Mesenchymal stem cell (in vitro differentiated cells and primary cell): ENCODE measurements around the gene ELMO1.

Experiments used
- DNase-seq: peaks from one replicate; pipeline ENCODE4 v3.0.0-alpha.2; 2013
- H2AFZ ChIP-seq: one replicate; pipeline ENCODE4 v1.6.1; 2013; ENCODE audit warnings: low read depth, mild to moderate bottlenecking, control low read depth, inconsistent platforms, low read length, moderate library complexity
- H2AK5ac ChIP-seq: 2 replicates; pipeline ENCODE4 v1.6.1; 2013; ENCODE audit warnings: low read length, moderate library complexity, mild to moderate bottlenecking, inconsistent platforms; ENCODE audit not compliant: severe bottlenecking
- H2BK120ac ChIP-seq: one replicate; pipeline ENCODE4 v1.6.1; 2013; ENCODE audit warnings: low read depth, mild to moderate bottlenecking, inconsistent platforms, low read length, moderate library complexity
- H2BK12ac ChIP-seq, 2 experiments: one replicate each; pipeline ENCODE4 v1.6.1; 2013; ENCODE audit warnings: inconsistent platforms in 2 of 2, low read length in 2 of 2, mild to moderate bottlenecking in 2 of 2, moderate library complexity in 2 of 2, control low read depth in 1 of 2
- H2BK15ac ChIP-seq: one replicate; pipeline ENCODE4 v1.6.1; 2013; ENCODE audit warnings: mild to moderate bottlenecking, low read depth, inconsistent platforms; ENCODE audit not compliant: poor library complexity, severe bottlenecking
- H2BK5ac ChIP-seq: 2 replicates; pipeline ENCODE4 v1.6.1; 2013; ENCODE audit warnings: low read depth, mild to moderate bottlenecking, low read length, control low read depth, inconsistent platforms; ENCODE audit not compliant: poor library complexity, severe bottlenecking
- H3K14ac ChIP-seq, 2 experiments: one replicate each; pipeline ENCODE4 v1.6.1; 2013; ENCODE audit warnings: inconsistent platforms in 2 of 2, low read length in 2 of 2, control low read depth in 1 of 2, mild to moderate bottlenecking in 1 of 2, moderate library complexity in 1 of 2
- H3K18ac ChIP-seq, 2 experiments: one replicate each; pipeline ENCODE4 v1.6.1; 2013; ENCODE audit warnings: inconsistent platforms in 2 of 2, low read length in 2 of 2, control low read depth in 1 of 2, low read depth in 1 of 2, mild to moderate bottlenecking in 1 of 2
- H3K23ac ChIP-seq, 2 experiments: one replicate each; pipeline ENCODE4 v1.6.1; 2013; ENCODE audit warnings: inconsistent platforms in 2 of 2, low read length in 2 of 2, mild to moderate bottlenecking in 2 of 2, moderate library complexity in 2 of 2, control low read depth in 1 of 2
- H3K27ac ChIP-seq: 2 replicates; pipeline ENCODE4 v1.5.1; 2013; ENCODE audit warnings: mild to moderate bottlenecking, moderate library complexity, low read length, control low read depth, inconsistent platforms; ENCODE audit not compliant: poor library complexity, severe bottlenecking
- H3K27me3 ChIP-seq, 2 experiments: 2 replicates each; pipeline versions ENCODE4 v1.6.1 to v1.7.0; 2013; ENCODE audit warnings: low read length in 2 of 2, mild to moderate bottlenecking in 2 of 2, moderate library complexity in 2 of 2, control low read depth in 1 of 2, inconsistent platforms in 1 of 2; ENCODE audit not compliant: control insufficient read depth in 1 of 2, insufficient read depth in 1 of 2
- H3K36me3 ChIP-seq, 2 experiments: 2 replicates each; pipeline versions ENCODE4 v1.6.1 to v1.7.0; 2013; ENCODE audit warnings: low read length in 2 of 2, control low read depth in 1 of 2, inconsistent platforms in 1 of 2, low read depth in 1 of 2, mild to moderate bottlenecking in 1 of 2; ENCODE audit not compliant: insufficient read depth in 2 of 2, control insufficient read depth in 1 of 2
- H3K4ac ChIP-seq, 2 experiments: one replicate each; pipeline ENCODE4 v1.6.1; 2013; ENCODE audit warnings: inconsistent platforms in 2 of 2, low read length in 2 of 2, mild to moderate bottlenecking in 2 of 2, moderate library complexity in 2 of 2, control low read depth in 1 of 2, low read depth in 1 of 2
- H3K4me1 ChIP-seq: 2 replicates; pipeline ENCODE4 v1.6.1; 2013; ENCODE audit warnings: low read depth, low read length, control low read depth; ENCODE audit not compliant: control insufficient read depth, insufficient read depth
- H3K4me2 ChIP-seq: 2 replicates; pipeline ENCODE4 v1.6.1; 2013; ENCODE audit warnings: low read length, mild to moderate bottlenecking, inconsistent platforms; ENCODE audit not compliant: poor library complexity, severe bottlenecking
- H3K4me3 ChIP-seq, 2 experiments: 2 replicates each; pipeline versions ENCODE4 v1.5.1 to v1.7.0; 2013; ENCODE audit warnings: low read length in 2 of 2, mild to moderate bottlenecking in 2 of 2, control low read depth in 1 of 2, low read depth in 1 of 2; ENCODE audit not compliant: insufficient read depth in 1 of 2
- H3K79me1 ChIP-seq: replicated peaks from 2 replicates; pipeline ENCODE4 v1.6.1; 2013; ENCODE audit warnings: mild to moderate bottlenecking, control low read depth, low read length, inconsistent platforms; ENCODE audit not compliant: poor library complexity, severe bottlenecking
- H3K9ac ChIP-seq: 2 replicates; pipeline ENCODE4 v1.7.0; 2013; ENCODE audit warnings: mild to moderate bottlenecking, low read length, moderate library complexity
- H3K9me3 ChIP-seq: 2 replicates; pipeline ENCODE4 v1.7.0; 2013; ENCODE audit warnings: mild to moderate bottlenecking, low read length; ENCODE audit not compliant: control insufficient read depth
- H4K8ac ChIP-seq: one replicate; pipeline ENCODE4 v1.6.1; 2013; ENCODE audit warnings: inconsistent platforms, mild to moderate bottlenecking, low read length, moderate library complexity
- H4K91ac ChIP-seq: one replicate; pipeline ENCODE4 v1.6.1; 2013; ENCODE audit warnings: mild to moderate bottlenecking, low read length, inconsistent platforms
- WGBS: methylation state at CpG from one replicate; pipeline ENCODE4 v1.1.7; 2013; ENCODE audit warnings: mixed read lengths; 5-methylcytosine and 5-hydroxymethylcytosine counted together

ELMO1 gene

GRCh38 chr7:36964297-36964696, 484.4 kb downstream of the ELMO1 start:
- H2BK15ac ChIP-seq = no peak overlapping the region
- no peak overlapping the region for H3K4me3 ChIP-seq
- H3K14ac ChIP-seq = no peak overlapping the region
- H3K9ac ChIP-seq = no peak overlapping the region
- no peak overlapping the region for H2BK120ac ChIP-seq
- DNase-seq = no peak
- no peak overlapping the region for H2AK5ac ChIP-seq
- no peak overlapping the region for H3K4ac ChIP-seq
- no peak overlapping the region for H3K23ac ChIP-seq
- no peak overlapping the region for H2BK12ac ChIP-seq
- no peak overlapping the region for H4K91ac ChIP-seq
- 100% methylated on average over 1 of the region's 2 CpGs for WGBS
- H3K36me3 ChIP-seq = no peaks in the 10 kb centered on the region
- H4K8ac ChIP-seq = no peak overlapping the region
- peaks cover 3% of the 10 kb centered on the region for H3K4me1 ChIP-seq
- no peak overlapping the region for H3K18ac ChIP-seq
- no peaks in the 10 kb centered on the region for H3K79me1 ChIP-seq
- H3K9me3 ChIP-seq = no peaks in the 10 kb centered on the region
- H3K27me3 ChIP-seq = no peaks in the 10 kb centered on the region
- H3K27ac ChIP-seq = no peak overlapping the region
- no peak overlapping the region for H3K4me2 ChIP-seq
- H2AFZ ChIP-seq = no peak overlapping the region
- no peak overlapping the region for H2BK5ac ChIP-seq

- no peak overlapping the region for H3K9ac ChIP-seq
- DNase-seq = peak; percentile 42
- H2BK15ac ChIP-seq = no peak overlapping the region
- no peaks in the 10 kb centered on the region for H3K36me3 ChIP-seq
- no peak overlapping the region for H2BK5ac ChIP-seq
- no peak overlapping the region for H3K4me3 ChIP-seq
- no peak overlapping the region for H2AFZ ChIP-seq
- H3K23ac ChIP-seq = no peak overlapping the region
- H4K8ac ChIP-seq = no peak overlapping the region
- H2BK12ac ChIP-seq = no peak overlapping the region
- H3K27me3 ChIP-seq = no peaks in the 10 kb centered on the region
- H3K14ac ChIP-seq = no peak overlapping the region
- no peaks in the 10 kb centered on the region for H3K9me3 ChIP-seq
- H3K4ac ChIP-seq = no peak overlapping the region
- H3K79me1 ChIP-seq = no peaks in the 10 kb centered on the region
- H3K27ac ChIP-seq = no peak overlapping the region
- no peak overlapping the region for H2AK5ac ChIP-seq
- 39% methylated on average over 3 of the region's 3 CpGs for WGBS
- no peak overlapping the region for H3K4me2 ChIP-seq
- no peak overlapping the region for H3K18ac ChIP-seq
- no peak overlapping the region for H4K91ac ChIP-seq
- peaks cover 3% of the 10 kb centered on the region for H3K4me1 ChIP-seq
- no peak overlapping the region for H2BK120ac ChIP-seq
Measured at GRCh38 chr7:36962367-36962766, 486.3 kb downstream of the ELMO1 start.

- Histone ChIP-seq H3K4me2 (no peak overlapping the region), H3K18ac (no peak overlapping the region), H3K79me1 (no peaks in the 10 kb centered on the region), H2AK5ac (no peak overlapping the region), H4K91ac (no peak overlapping the region), H3K23ac (no peak overlapping the region), H2BK5ac (no peak overlapping the region), H2BK12ac (no peak overlapping the region), H3K27me3 (no peaks in the 10 kb centered on the region), H3K36me3 (no peaks in the 10 kb centered on the region), H3K4me3 (no peak overlapping the region), H3K4me1 (peaks cover 3% of the 10 kb centered on the region), H2BK120ac (no peak overlapping the region), H3K9me3 (no peaks in the 10 kb centered on the region), H3K27ac (no peak overlapping the region), H2BK15ac (no peak overlapping the region), H2AFZ (no peak overlapping the region), H4K8ac (no peak overlapping the region), H3K4ac (no peak overlapping the region), H3K9ac (no peak overlapping the region), H3K14ac (no peak overlapping the region)
- no peak for DNase-seq
Measured at GRCh38 chr7:36961693-36962092, 487.0 kb downstream of the ELMO1 start.

- DNase-seq = no peak
- WGBS = no CpG with 5 or more reads among the region's 2 CpGs
- no peaks in the 10 kb centered on the region for H3K9me3 ChIP-seq
Measured at GRCh38 chr7:36961097-36961496, 487.6 kb downstream of the ELMO1 start.

More at GRCh38 chr7:36961097-36961496, 487.6 kb downstream of the ELMO1 start:
- Histone ChIP-seq H3K18ac (no peak overlapping the region), H3K4me3 (no peak overlapping the region), H3K9ac (no peak overlapping the region), H3K27ac (no peak overlapping the region), H4K91ac (no peak overlapping the region), H2BK12ac (no peak overlapping the region), H4K8ac (no peak overlapping the region), H2AFZ (no peak overlapping the region), H3K4ac (no peak overlapping the region), H2BK5ac (no peak overlapping the region), H3K27me3 (no peaks in the 10 kb centered on the region), H3K4me1 (peaks cover 3% of the 10 kb centered on the region), H2AK5ac (no peak overlapping the region), H2BK15ac (no peak overlapping the region), H3K14ac (no peak overlapping the region), H3K4me2 (no peak overlapping the region), H3K36me3 (no peaks in the 10 kb centered on the region), H2BK120ac (no peak overlapping the region), H3K23ac (no peak overlapping the region), H3K79me1 (no peaks in the 10 kb centered on the region)
